Panc1 (cell line): ENCODE results near the gene POLR1G.

Experiments used
- POLR2AphosphoS5 ChIP-seq: IDR thresholded peaks from 2 replicates; pipeline ENCODE4 v1.6.1; 2012; ENCODE audit warnings: mild to moderate bottlenecking, low read depth, low read length, moderate library complexity
- SIN3A ChIP-seq: IDR thresholded peaks from 2 replicates; pipeline ENCODE4 v1.6.1; 2012; ENCODE audit warnings: low read depth, mild to moderate bottlenecking, low read length, moderate library complexity, borderline replicate concordance; ENCODE audit not compliant: insufficient read depth
- TF ChIP-seq, protein P1 (sequence below): fragments of 450-650 bp; IDR thresholded peaks from 2 replicates; pipeline ENCODE4 v1.5.1; 2017; ENCODE audit warnings: mild to moderate bottlenecking

DNA sequence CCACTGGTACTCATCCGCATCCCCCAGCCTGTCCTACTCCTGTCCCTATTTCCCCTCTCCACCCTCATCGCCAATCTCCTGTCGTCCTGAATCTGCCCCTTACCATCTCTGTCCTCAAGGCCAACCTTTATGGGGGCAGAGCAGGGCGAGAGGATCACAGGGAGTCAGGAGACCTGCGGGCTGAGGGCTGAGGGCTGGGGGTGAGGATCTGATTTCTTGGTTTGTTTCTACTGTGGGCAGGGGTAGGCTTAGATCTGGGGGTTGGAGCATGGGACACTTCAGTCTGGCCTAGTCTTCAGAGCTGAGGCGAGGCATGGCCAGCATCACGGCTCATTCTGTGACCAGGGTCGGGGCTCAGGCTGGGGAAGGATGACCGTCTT, 33.8 kb downstream of the POLR1G start:
- TF ChIP-seq, protein P1, sequence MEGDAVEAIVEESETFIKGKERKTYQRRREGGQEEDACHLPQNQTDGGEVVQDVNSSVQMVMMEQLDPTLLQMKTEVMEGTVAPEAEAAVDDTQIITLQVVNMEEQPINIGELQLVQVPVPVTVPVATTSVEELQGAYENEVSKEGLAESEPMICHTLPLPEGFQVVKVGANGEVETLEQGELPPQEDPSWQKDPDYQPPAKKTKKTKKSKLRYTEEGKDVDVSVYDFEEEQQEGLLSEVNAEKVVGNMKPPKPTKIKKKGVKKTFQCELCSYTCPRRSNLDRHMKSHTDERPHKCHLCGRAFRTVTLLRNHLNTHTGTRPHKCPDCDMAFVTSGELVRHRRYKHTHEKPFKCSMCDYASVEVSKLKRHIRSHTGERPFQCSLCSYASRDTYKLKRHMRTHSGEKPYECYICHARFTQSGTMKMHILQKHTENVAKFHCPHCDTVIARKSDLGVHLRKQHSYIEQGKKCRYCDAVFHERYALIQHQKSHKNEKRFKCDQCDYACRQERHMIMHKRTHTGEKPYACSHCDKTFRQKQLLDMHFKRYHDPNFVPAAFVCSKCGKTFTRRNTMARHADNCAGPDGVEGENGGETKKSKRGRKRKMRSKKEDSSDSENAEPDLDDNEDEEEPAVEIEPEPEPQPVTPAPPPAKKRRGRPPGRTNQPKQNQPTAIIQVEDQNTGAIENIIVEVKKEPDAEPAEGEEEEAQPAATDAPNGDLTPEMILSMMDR: no peak
- TF ChIP-seq SIN3A (no peak), POLR2AphosphoS5 (no peak)
